ENCODE data around the gene GRN. TPM values are rescaled to one million over a fixed set of nuclear protein-coding genes. Genes with fewer than 3 reads are reported as not detected.

The GRN gene
- total and polyA plus RNA-seq, 2 of the 13 experiments (the other 11 are each of a cell fraction or from before 2014, with no cell fraction given): 86.6 to 143 TPM

GRCh38 chr17:44308320-44308818 is 36.7 kb upstream of the GRN start, which contains the start of gene RUNDC3A (continued):
- no peak for TF ChIP-seq ZBTB40 (IDR thresholded peaks at IDR 0.05)
- TF ChIP-seq ZBTB40 (CRISPR knock-in tag; IDR thresholded peaks at IDR 0.05): no peak; the same call in 1 of the 2 replicates
- peak; percentile 85 for TF ChIP-seq NKX3-1 (CRISPR knock-in tag; IDR thresholded peaks at IDR 0.05)
- TF ChIP-seq ZBTB7B (CRISPR knock-in tag; IDR thresholded peaks at IDR 0.05): 0 out of 2 replicates have a peak, but pooled peaks have one; percentile 44
- no peak for TF ChIP-seq NCOR1 (IDR thresholded peaks at IDR 0.05; ENCODE audit: borderline replicate concordance, low read length)
- TF ChIP-seq SNAI1 (CRISPR knock-in tag; IDR thresholded peaks at IDR 0.05; ENCODE audit: borderline replicate concordance): 0 out of 2 replicates have a peak, but pooled peaks have one; percentile 44
- no peak for TF ChIP-seq AHDC1 (CRISPR knock-in tag; IDR thresholded peaks at IDR 0.05; ENCODE audit: borderline replicate concordance)
- TF ChIP-seq KDM3A (CRISPR knock-in tag; IDR thresholded peaks at IDR 0.05; ENCODE audit: low read depth): peak; percentile 82; the same call in 1 of the 2 replicates
- TF ChIP-seq HNF4A (CRISPR knock-in tag; IDR thresholded peaks at IDR 0.05): no peak
- TF ChIP-seq TOPORS (CRISPR knock-in tag; IDR thresholded peaks at IDR 0.05): no peak
- peak; percentile 82 for TF ChIP-seq MXD4 (CRISPR knock-in tag; IDR thresholded peaks at IDR 0.05)
- no peak for TF ChIP-seq NONO (IDR thresholded peaks at IDR 0.05)
- TF ChIP-seq NONO (CRISPR knock-in tag; conservative IDR thresholded peaks at IDR 0.05): 0 out of 2 replicates have a peak, but pooled peaks have one; percentile 39
- no peak for TF ChIP-seq NFATC3 (CRISPR knock-in tag; IDR thresholded peaks at IDR 0.05)
